ENCODE results near the gene TCF7L1. TPM values are rescaled to one million over a fixed set of nuclear protein-coding genes. Genes with fewer than 3 reads are reported as not detected.

The TCF7L1 gene, protein sequence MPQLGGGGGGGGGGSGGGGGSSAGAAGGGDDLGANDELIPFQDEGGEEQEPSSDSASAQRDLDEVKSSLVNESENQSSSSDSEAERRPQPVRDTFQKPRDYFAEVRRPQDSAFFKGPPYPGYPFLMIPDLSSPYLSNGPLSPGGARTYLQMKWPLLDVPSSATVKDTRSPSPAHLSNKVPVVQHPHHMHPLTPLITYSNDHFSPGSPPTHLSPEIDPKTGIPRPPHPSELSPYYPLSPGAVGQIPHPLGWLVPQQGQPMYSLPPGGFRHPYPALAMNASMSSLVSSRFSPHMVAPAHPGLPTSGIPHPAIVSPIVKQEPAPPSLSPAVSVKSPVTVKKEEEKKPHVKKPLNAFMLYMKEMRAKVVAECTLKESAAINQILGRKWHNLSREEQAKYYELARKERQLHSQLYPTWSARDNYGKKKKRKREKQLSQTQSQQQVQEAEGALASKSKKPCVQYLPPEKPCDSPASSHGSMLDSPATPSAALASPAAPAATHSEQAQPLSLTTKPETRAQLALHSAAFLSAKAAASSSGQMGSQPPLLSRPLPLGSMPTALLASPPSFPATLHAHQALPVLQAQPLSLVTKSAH
- total RNA-seq, result 57.2 and 62.7 TPM in 2 replicates
- long read RNA-seq, partial matches to known transcripts, result 0 of 8 reads
- long read RNA-seq, other reads (novel, unspliced or antisense), result 8 of 8 reads

- TF ChIP-seq CTCF (IDR thresholded peaks at IDR 0.05; ENCODE audit: unreplicated experiment), result peak; percentile 90
- Mint-ChIP-seq H3K36me3 (ENCODE audit: insufficient read depth) (peaks cover 4% of the 10 kb centered on the region), H3K27me3 (no peaks in the 10 kb centered on the region), H3K9me3 (ENCODE audit: low read depth) (no peaks in the 10 kb centered on the region), H3K4me3 (ENCODE audit: low read depth) (peak within 1 kb of the TSS; percentile 88), H3K27ac (peak within 1 kb of the TSS; percentile 93), H3K4me1 (ENCODE audit: low read depth) (peaks cover 20% of the 10 kb centered on the region)
- DNase-seq (ENCODE audit: low spot score, unreplicated experiment), result peak; percentile 91
Observed at GRCh38 chr2:85132834-85133637, at the start of gene TCF7L1. TCF7L1 (plus strand) TSS chr2:85133392; CDS start chr2:85133685, 293 bp downstream.

DNA sequence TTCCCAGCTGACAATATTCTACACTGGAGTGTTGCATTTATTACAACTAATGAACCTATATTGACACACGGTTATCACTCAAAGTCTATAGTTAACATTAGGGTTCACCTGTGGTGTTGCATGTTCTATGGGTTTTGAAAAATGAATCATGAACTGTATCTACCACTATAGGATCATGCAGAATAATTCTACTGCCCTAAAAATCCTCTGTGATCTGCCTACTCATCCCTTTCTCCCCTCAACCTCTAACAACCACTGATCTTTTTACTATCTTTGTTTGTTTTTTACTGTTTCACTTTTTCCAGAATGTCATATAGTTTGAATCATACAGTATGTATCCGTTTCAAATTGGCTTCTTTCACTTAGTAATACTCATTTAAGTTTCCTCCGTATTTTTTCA, 47.6 kb upstream of the TCF7L1 start:
- no peak for TF ChIP-seq CTCF (IDR thresholded peaks at IDR 0.05; ENCODE audit: unreplicated experiment)
- H3K4me3 Mint-ChIP-seq (ENCODE audit: low read depth), result no peak overlapping the region
- H3K36me3 Mint-ChIP-seq (ENCODE audit: insufficient read depth), result no peaks in the 10 kb centered on the region
- H3K27me3 Mint-ChIP-seq, result peaks cover 6% of the 10 kb centered on the region
- no peak for DNase-seq (ENCODE audit: low spot score, unreplicated experiment)
- H3K27ac Mint-ChIP-seq, result no peak overlapping the region
- H3K4me1 Mint-ChIP-seq (ENCODE audit: low read depth), result no peaks in the 10 kb centered on the region
- H3K9me3 Mint-ChIP-seq (ENCODE audit: low read depth), result peaks cover 5% of the 10 kb centered on the region

GRCh38 chr2:85087541-85087940, 45.7 kb upstream of the TCF7L1 start:
- no peak for TF ChIP-seq CTCF (IDR thresholded peaks at IDR 0.05; ENCODE audit: unreplicated experiment)
- no peak for DNase-seq (ENCODE audit: low spot score, unreplicated experiment)
- Mint-ChIP-seq H3K27ac (no peak overlapping the region), H3K9me3 (ENCODE audit: low read depth) (no peaks in the 10 kb centered on the region), H3K4me3 (ENCODE audit: low read depth) (no peak overlapping the region), H3K36me3 (ENCODE audit: insufficient read depth) (no peaks in the 10 kb centered on the region), H3K4me1 (ENCODE audit: low read depth) (no peaks in the 10 kb centered on the region), H3K27me3 (peaks cover 6% of the 10 kb centered on the region)

- H3K27ac Mint-ChIP-seq, result no peak overlapping the region
- TF ChIP-seq CTCF (IDR thresholded peaks at IDR 0.05; ENCODE audit: unreplicated experiment), result no peak
- H3K27me3 Mint-ChIP-seq, result peaks cover 2% of the 10 kb centered on the region
- H3K4me1 Mint-ChIP-seq (ENCODE audit: low read depth), result no peaks in the 10 kb centered on the region
- no peak for DNase-seq (ENCODE audit: low spot score, unreplicated experiment)
- no peaks in the 10 kb centered on the region for H3K36me3 Mint-ChIP-seq (ENCODE audit: insufficient read depth)
- no peaks in the 10 kb centered on the region for H3K9me3 Mint-ChIP-seq (ENCODE audit: low read depth)
- no peak overlapping the region for H3K4me3 Mint-ChIP-seq (ENCODE audit: low read depth)
Observed at GRCh38 chr2:85088921-85089320, 44.3 kb upstream of the TCF7L1 start.

DNA sequence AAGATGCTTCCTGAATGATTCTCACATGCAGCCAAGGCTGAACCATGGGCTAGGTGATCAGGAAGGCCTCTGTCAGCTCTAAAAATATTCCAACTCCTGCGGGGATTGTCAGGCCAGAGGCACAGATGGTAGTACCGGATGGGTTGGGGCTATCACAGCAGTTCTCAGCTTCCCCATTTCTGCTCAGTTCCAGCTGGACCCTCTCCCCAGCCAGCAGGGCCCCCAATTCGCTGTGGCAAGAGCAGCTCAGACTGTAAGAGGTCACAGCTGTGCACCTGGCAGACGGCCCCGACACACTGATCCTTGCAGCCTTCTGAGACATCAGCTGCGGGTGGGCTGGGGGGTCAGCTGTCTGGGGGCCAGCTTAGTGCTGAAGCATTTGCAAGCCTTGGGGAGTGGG, 43.6 kb upstream of the TCF7L1 start:
- H3K4me1 Mint-ChIP-seq (ENCODE audit: low read depth), result no peaks in the 10 kb centered on the region
- H3K27me3 Mint-ChIP-seq, result no peaks in the 10 kb centered on the region
- H3K27ac Mint-ChIP-seq, result no peak overlapping the region
- no peak overlapping the region for H3K4me3 Mint-ChIP-seq (ENCODE audit: low read depth)
- H3K36me3 Mint-ChIP-seq (ENCODE audit: insufficient read depth), result no peaks in the 10 kb centered on the region
- no peak for DNase-seq (ENCODE audit: low spot score, unreplicated experiment)
- peaks cover 2% of the 10 kb centered on the region for H3K9me3 Mint-ChIP-seq (ENCODE audit: low read depth)
- TF ChIP-seq CTCF (IDR thresholded peaks at IDR 0.05; ENCODE audit: unreplicated experiment), result no peak

Measured in progenitor cell of endocrine pancreas (in vitro differentiated cells).